HG02588 (cell line): ENCODE results near the gene RASAL2.
A peak's percentile ranks its signal among the peaks of the same experiment; 100 is the strongest.
"Not testable (repeated sequence)": the region's sequence is repeated elsewhere in the genome, so short reads cannot be mapped to it uniquely, and the experiment has no call there.

Experiments
- ATAC-seq: cut with Tn5 transposase; IDR thresholded peaks from one replicate; pipeline ENCODE4 v1.9.1; 2021; ENCODE audit warnings: mild to moderate bottlenecking, moderate library complexity; ENCODE audit not compliant: unreplicated experiment

Gene RASAL2

GRCh38 chr1:178371235-178371634 is 277.3 kb downstream of the RASAL2 start:
- no peak for ATAC-seq

- ATAC-seq = no peak
Measured at GRCh38 chr1:178371933-178372388, 278.1 kb downstream of the RASAL2 start.

GRCh38 chr1:178374016-178374415 is 280.1 kb downstream of the RASAL2 start:
- no peak for ATAC-seq

GRCh38 chr1:178376008-178376407 is 282.1 kb downstream of the RASAL2 start:
- ATAC-seq = no peak

GRCh38 chr1:178379807-178380206 is 285.9 kb downstream of the RASAL2 start:
- ATAC-seq = no peak

GRCh38 chr1:178382372-178382771 is 288.5 kb downstream of the RASAL2 start:
- ATAC-seq = no peak

- ATAC-seq = no peak
Measured at GRCh38 chr1:178385662-178386061, 291.8 kb downstream of the RASAL2 start.

- no peak for ATAC-seq
Measured at GRCh38 chr1:178388418-178389145, 294.7 kb downstream of the RASAL2 start.

GRCh38 chr1:178389441-178389840 is 295.5 kb downstream of the RASAL2 start:
- ATAC-seq = no peak

GRCh38 chr1:178390280-178390679 is 296.4 kb downstream of the RASAL2 start:
- ATAC-seq = not testable (repeated sequence)

- ATAC-seq = no peak
Measured at GRCh38 chr1:178393370-178393769, 299.5 kb downstream of the RASAL2 start.

- ATAC-seq = no peak
Measured at GRCh38 chr1:178396789-178397188, 302.9 kb downstream of the RASAL2 start.

- no peak for ATAC-seq
Measured at GRCh38 chr1:178397678-178398077, 303.8 kb downstream of the RASAL2 start.

- no peak for ATAC-seq
Measured at GRCh38 chr1:178399177-178399728, 305.3 kb downstream of the RASAL2 start.

GRCh38 chr1:178405137-178405536 is 311.2 kb downstream of the RASAL2 start:
- ATAC-seq = no peak

- no peak for ATAC-seq
Measured at GRCh38 chr1:178407215-178407614, 313.3 kb downstream of the RASAL2 start.

GRCh38 chr1:178407655-178408054 is 313.8 kb downstream of the RASAL2 start:
- no peak for ATAC-seq

GRCh38 chr1:178408871-178409270 is 315.0 kb downstream of the RASAL2 start:
- ATAC-seq = no peak

- ATAC-seq = no peak
Measured at GRCh38 chr1:178409541-178409940, 315.6 kb downstream of the RASAL2 start.

GRCh38 chr1:178411756-178412399 is 318.0 kb downstream of the RASAL2 start:
- ATAC-seq = peak; percentile 53

- peak; percentile 87 for ATAC-seq
Measured at GRCh38 chr1:178412400-178412770, 318.5 kb downstream of the RASAL2 start.

- no peak for ATAC-seq
Measured at GRCh38 chr1:178417858-178418257, 324.0 kb downstream of the RASAL2 start.
